NB4 (cell line): Measurements from ENCODE around the gene FTCD.

Experiments
- POLR2A ChIP-seq: IDR thresholded peaks from 2 replicates; pipeline ENCODE4 v1.6.1; 2011; ENCODE audit warnings: mild to moderate bottlenecking; ENCODE audit not compliant: insufficient read length; ENCODE audit errors: extremely low read depth
- TF ChIP-seq, protein P1 (sequence below): IDR thresholded peaks from one replicate; pipeline ENCODE4 v1.5.1; 2012; ENCODE audit warnings: low read depth, low read length

DNA sequence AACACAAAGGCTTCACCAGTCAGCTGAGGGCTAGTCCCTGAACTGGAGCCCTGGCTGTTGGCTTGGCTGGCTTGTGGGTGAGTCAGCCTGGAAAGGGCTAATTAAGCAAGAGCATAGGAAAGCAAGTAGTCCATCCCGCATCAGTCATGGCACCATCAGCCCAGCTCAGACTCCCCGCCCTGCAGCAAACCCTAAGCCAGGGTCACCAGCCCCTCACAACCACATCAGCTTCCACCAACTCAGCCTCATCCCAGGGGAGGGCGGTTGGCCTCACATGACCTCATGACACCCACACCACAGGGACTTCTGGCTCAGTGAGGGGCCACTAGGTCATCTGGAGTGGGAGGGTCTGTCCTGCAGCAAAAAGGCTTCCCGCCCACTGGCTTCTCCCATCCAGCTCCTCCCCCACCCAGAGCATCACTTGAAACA is 35.9 kb upstream of the FTCD start:
- TF ChIP-seq, protein P1, sequence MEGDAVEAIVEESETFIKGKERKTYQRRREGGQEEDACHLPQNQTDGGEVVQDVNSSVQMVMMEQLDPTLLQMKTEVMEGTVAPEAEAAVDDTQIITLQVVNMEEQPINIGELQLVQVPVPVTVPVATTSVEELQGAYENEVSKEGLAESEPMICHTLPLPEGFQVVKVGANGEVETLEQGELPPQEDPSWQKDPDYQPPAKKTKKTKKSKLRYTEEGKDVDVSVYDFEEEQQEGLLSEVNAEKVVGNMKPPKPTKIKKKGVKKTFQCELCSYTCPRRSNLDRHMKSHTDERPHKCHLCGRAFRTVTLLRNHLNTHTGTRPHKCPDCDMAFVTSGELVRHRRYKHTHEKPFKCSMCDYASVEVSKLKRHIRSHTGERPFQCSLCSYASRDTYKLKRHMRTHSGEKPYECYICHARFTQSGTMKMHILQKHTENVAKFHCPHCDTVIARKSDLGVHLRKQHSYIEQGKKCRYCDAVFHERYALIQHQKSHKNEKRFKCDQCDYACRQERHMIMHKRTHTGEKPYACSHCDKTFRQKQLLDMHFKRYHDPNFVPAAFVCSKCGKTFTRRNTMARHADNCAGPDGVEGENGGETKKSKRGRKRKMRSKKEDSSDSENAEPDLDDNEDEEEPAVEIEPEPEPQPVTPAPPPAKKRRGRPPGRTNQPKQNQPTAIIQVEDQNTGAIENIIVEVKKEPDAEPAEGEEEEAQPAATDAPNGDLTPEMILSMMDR: no peak
- TF ChIP-seq POLR2A: no peak
